ENCODE measurements around the gene SEC63. TPM values are rescaled to one million over a fixed set of nuclear protein-coding genes. Genes with fewer than 3 reads are reported as not detected.

The SEC63 gene
- total RNA-seq, 4 donors from 2014 or later, result 9.3 to 25.4 (median 16.2) TPM

DNA sequence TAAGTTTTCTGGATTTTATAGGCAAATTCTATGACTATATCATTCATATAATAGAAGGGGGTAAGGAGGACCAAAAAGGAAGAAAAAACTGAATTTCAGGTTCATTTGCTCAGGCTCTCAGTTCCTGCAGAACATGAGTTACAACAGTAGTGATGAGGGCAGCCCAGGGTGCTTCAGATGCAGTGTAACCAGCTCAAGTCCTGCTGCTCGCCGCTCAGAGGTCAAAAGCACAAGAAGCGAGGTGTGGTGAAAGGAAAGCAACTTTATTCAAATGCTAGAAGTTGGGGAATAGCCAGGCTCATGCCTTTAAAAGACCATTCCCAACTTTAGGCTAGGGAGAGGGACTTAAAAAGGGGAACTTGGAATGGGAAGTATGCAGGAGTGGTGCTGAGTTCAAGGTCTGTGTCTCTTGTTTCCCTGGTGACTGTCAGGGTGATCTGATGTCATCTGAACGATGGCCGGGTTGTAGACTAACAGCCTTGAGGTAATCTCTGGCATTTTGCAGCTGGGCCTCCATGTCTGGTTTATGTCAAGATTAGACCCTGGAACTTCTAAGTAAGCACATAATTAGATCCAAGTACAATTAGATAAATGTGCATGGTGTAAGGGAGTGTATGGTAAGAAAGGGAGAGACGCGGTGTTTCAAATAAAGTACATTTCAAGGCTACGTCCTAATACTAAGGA, 14.5 kb upstream of the SEC63 start:
- WGBS, 2 donors, result 78 to 82% methylated on average over 8 of the region's 8 CpGs
- TF ChIP-seq, protein P1, sequence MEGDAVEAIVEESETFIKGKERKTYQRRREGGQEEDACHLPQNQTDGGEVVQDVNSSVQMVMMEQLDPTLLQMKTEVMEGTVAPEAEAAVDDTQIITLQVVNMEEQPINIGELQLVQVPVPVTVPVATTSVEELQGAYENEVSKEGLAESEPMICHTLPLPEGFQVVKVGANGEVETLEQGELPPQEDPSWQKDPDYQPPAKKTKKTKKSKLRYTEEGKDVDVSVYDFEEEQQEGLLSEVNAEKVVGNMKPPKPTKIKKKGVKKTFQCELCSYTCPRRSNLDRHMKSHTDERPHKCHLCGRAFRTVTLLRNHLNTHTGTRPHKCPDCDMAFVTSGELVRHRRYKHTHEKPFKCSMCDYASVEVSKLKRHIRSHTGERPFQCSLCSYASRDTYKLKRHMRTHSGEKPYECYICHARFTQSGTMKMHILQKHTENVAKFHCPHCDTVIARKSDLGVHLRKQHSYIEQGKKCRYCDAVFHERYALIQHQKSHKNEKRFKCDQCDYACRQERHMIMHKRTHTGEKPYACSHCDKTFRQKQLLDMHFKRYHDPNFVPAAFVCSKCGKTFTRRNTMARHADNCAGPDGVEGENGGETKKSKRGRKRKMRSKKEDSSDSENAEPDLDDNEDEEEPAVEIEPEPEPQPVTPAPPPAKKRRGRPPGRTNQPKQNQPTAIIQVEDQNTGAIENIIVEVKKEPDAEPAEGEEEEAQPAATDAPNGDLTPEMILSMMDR (IDR thresholded peaks at IDR 0.05), result no peak
- no peak for TF ChIP-seq POLR2A (IDR thresholded peaks at IDR 0.05)

DNA sequence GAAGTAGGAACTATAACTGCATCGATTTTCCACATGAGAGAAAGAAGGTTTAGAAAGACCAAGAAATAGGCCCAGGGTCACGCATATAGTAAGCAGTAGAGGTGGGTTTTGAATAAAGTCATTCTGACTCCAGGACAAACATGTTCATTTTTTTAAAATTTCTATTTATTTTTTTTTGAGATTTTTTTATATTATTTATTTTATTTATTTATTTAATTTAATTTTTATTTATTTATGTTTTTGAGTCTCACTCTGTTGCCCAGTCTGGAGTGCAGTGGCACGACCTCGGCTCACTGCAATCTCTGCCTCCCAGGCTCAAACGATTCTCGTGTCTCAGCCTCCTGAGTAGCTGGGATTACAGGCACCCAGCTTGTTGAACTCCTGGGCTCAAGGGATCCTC, 13.2 kb upstream of the SEC63 start:
- 95 to 96% methylated on average over 6 of the region's 6 CpGs for WGBS, 2 donors
- peaks cover 4 to 29% (median 4%) of the 10 kb centered on the region in 3 donors for H3K4me1 ChIP-seq
- H3K27me3 ChIP-seq, result no peaks in the 10 kb centered on the region
- no peak for DNase-seq
- no peak for TF ChIP-seq POLR2A (IDR thresholded peaks at IDR 0.05)
- TF ChIP-seq, protein P1 (IDR thresholded peaks at IDR 0.05), result no peak
- no peak overlapping the region for H3K4me3 ChIP-seq
- H3K27ac ChIP-seq, result no peak overlapping the region
- H3K9me3 ChIP-seq, result no peaks in the 10 kb centered on the region
- intact Hi-C loops (cut with DNase I), result loop anchor here (10.0 kb wide), 1 partner anchor 554 kb away; no protein-coding TSS in a partner anchor
- no peaks in the 10 kb centered on the region for H3K36me3 ChIP-seq

More for the DNA sequence above, 14.5 kb upstream of the SEC63 start:
- intact Hi-C loops (cut with DNase I), result loop anchor here (10.0 kb wide), 1 partner anchor 552 kb away; no protein-coding TSS in a partner anchor
- Histone ChIP-seq H3K27ac (no peak overlapping the region), H3K27me3 (no peaks in the 10 kb centered on the region), H3K4me1 (peaks cover under 1 to 19% (median 4%) of the 10 kb centered on the region in 3 donors), H3K36me3 (no peaks in the 10 kb centered on the region), H3K4me3 (no peak overlapping the region), H3K9me3 (no peaks in the 10 kb centered on the region)
- no peak for DNase-seq

DNA sequence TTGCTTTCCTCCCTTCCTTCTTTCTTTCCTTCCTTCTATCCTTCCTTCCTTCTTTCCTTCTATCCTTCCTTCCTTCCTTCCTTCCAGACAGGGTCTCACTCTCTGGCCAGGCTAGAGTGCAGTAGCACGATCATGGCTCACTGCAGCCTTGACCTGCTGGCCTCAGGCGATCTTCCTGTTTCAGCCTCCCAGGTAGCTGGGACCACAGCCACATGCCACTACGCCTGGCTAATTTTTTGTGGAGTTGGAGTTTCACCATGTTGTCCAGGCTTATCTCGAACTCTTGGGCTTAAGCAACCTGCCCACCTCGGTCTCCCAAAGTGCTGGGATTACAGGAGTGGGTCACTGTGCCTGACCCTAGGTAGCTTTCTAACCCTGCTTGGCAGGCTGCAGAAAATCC, 12.2 kb upstream of the SEC63 start:
- Histone ChIP-seq H3K9me3 (no peaks in the 10 kb centered on the region), H3K4me1 (peaks cover 4 to 38% (median 7%) of the 10 kb centered on the region in 3 donors), H3K36me3 (no peaks in the 10 kb centered on the region), H3K27me3 (no peaks in the 10 kb centered on the region), H3K4me3 (no peak overlapping the region), H3K27ac (no peak overlapping the region)
- TF ChIP-seq POLR2A (IDR thresholded peaks at IDR 0.05), result no peak
- TF ChIP-seq, protein P1 (IDR thresholded peaks at IDR 0.05), result no peak
- WGBS, 2 donors, result 71 to 91% methylated on average over 4 to 5 of the region's 5 CpGs
- intact Hi-C loops (cut with DNase I), result loop anchor here (10.0 kb wide), 1 partner anchor 555 kb away; no protein-coding TSS in a partner anchor
- DNase-seq, result no peak

DNA sequence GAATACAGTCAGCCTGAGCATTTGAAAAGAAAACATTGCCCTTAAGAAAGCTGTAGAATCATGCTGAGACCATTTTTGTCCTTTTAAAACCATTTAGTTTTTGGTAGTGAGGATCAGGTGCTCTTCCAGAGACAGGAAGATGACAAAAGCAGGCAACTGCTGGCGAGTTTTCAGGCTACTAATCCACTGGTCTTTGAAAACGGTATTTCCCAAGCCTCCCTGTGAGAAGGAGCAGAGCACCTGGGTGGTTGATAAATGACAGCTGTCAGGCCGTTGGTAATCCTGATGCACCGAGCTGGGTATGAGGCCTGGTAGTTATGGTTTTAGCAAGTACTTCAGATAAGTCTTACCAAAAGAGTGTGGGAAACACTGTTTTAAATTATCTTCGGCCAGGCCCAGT, 10.1 kb upstream of the SEC63 start:
- intact Hi-C loops (cut with DNase I), result no loop called here
- Histone ChIP-seq H3K9me3 (no peaks in the 10 kb centered on the region), H3K27me3 (no peaks in the 10 kb centered on the region), H3K4me1 (peaks cover 0 to 38% (median 7%) of the 10 kb centered on the region in 3 donors), H3K4me3 (no peak overlapping the region), H3K36me3 (no peaks in the 10 kb centered on the region), H3K27ac (no peak overlapping the region)
- DNase-seq, result no peak
- WGBS, 2 donors, result 37 to 46% methylated on average over 5 of the region's 5 CpGs
- TF ChIP-seq, protein P1 (IDR thresholded peaks at IDR 0.05), result no peak
- TF ChIP-seq POLR2A (IDR thresholded peaks at IDR 0.05), result no peak

DNA sequence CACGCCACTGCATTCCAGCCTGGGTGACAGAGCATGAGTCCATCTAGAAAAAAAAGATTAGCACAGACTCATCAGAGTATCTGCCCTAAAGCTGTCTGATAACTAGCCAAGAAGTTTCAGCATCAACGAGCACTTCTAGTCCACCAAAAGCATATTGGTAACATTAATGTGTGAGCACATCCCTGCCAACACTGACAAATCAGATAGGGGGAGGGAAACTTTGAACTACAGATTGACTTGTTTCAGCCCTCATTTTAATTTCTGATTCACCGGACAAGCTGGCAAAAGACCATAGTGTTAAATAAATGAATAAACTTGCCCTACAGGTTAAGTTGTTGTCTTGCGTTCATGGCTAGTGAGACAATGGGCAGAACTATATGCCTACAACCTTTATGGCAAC, 7.7 kb upstream of the SEC63 start:
- Histone ChIP-seq H3K27ac (no peak overlapping the region), H3K4me3 (no peak overlapping the region), H3K27me3 (no peaks in the 10 kb centered on the region), H3K36me3 (no peaks in the 10 kb centered on the region), H3K9me3 (no peaks in the 10 kb centered on the region), H3K4me1 (peaks cover 0 to 35% (median 7%) of the 10 kb centered on the region in 3 donors)
- intact Hi-C loops (cut with DNase I), result no loop called here
- 32 to 45% methylated on average over 4 of the region's 4 CpGs for WGBS, 2 donors
- TF ChIP-seq, protein P1 (IDR thresholded peaks at IDR 0.05), result no peak
- TF ChIP-seq POLR2A (IDR thresholded peaks at IDR 0.05), result no peak
- DNase-seq, result no peak

Measured in esophagus squamous epithelium (tissue), 5 donors.